ENCODE data around the gene AGAP1.

AGAP1 gene

GRCh38 chr2:235582081-235582686 lies 88.3 kb downstream of the AGAP1 start:
- Histone ChIP-seq H3K9ac (ENCODE audit: low read depth in 1 of 2, low read length in 2 of 2) (no peak overlapping the region), H3K9me3 (ENCODE audit: control insufficient read depth in 1 of 2, low read length in 2 of 2) (no peaks in the 10 kb centered on the region), H3K4me3 (ENCODE audit: low read depth in 1 of 2, low read length in 2 of 2) (no peak overlapping the region), H3K27me3 (ENCODE audit: control insufficient read depth in 1 of 2, insufficient read depth in 2 of 2, low read length in 2 of 2) (no peaks in the 10 kb centered on the region), H3K36me3 (ENCODE audit: control insufficient read depth in 1 of 2, insufficient read depth in 2 of 2, low read length in 2 of 2) (no peaks in the 10 kb centered on the region), H3K27ac (ENCODE audit: low read depth, low read length) (no peak overlapping the region), H3K4me1 (ENCODE audit: control insufficient read depth in 1 of 2, insufficient read depth in 2 of 2, low read length in 2 of 2) (peaks cover 3 to 24% of the 10 kb centered on the region in 2 donors)

GRCh38 chr2:235582729-235583128 lies 88.9 kb downstream of the AGAP1 start:
- no peak overlapping the region for H3K27ac ChIP-seq (ENCODE audit: low read depth, low read length)

GRCh38 chr2:235583144-235583543 lies 89.3 kb downstream of the AGAP1 start:
- no peaks in the 10 kb centered on the region for H3K9me3 ChIP-seq (ENCODE audit: control insufficient read depth in 1 of 2, low read length in 2 of 2)
- no peaks in the 10 kb centered on the region for H3K27me3 ChIP-seq (ENCODE audit: control insufficient read depth in 1 of 2, insufficient read depth in 2 of 2, low read length in 2 of 2)
- no peaks in the 10 kb centered on the region for H3K36me3 ChIP-seq (ENCODE audit: control insufficient read depth in 1 of 2, insufficient read depth in 2 of 2, low read length in 2 of 2)
- H3K4me3 ChIP-seq (ENCODE audit: low read depth in 1 of 2, low read length in 2 of 2): no peak overlapping the region
- peaks cover 3 to 24% of the 10 kb centered on the region in 2 donors for H3K4me1 ChIP-seq (ENCODE audit: control insufficient read depth in 1 of 2, insufficient read depth in 2 of 2, low read length in 2 of 2)
- H3K27ac ChIP-seq (ENCODE audit: low read depth, low read length): no peak overlapping the region
- H3K9ac ChIP-seq (ENCODE audit: low read depth in 1 of 2, low read length in 2 of 2): no peak overlapping the region

More at GRCh38 chr2:235582729-235583128, 88.9 kb downstream of the AGAP1 start:
- Histone ChIP-seq H3K4me3 (ENCODE audit: low read depth in 1 of 2, low read length in 2 of 2) (no peak overlapping the region), H3K36me3 (ENCODE audit: control insufficient read depth in 1 of 2, insufficient read depth in 2 of 2, low read length in 2 of 2) (no peaks in the 10 kb centered on the region), H3K9me3 (ENCODE audit: control insufficient read depth in 1 of 2, low read length in 2 of 2) (no peaks in the 10 kb centered on the region), H3K27me3 (ENCODE audit: control insufficient read depth in 1 of 2, insufficient read depth in 2 of 2, low read length in 2 of 2) (no peaks in the 10 kb centered on the region), H3K4me1 (ENCODE audit: control insufficient read depth in 1 of 2, insufficient read depth in 2 of 2, low read length in 2 of 2) (peaks cover 3 to 24% of the 10 kb centered on the region in 2 donors), H3K9ac (ENCODE audit: low read depth in 1 of 2, low read length in 2 of 2) (no peak overlapping the region)

- Histone ChIP-seq H3K4me1 (ENCODE audit: control insufficient read depth in 1 of 2, insufficient read depth in 2 of 2, low read length in 2 of 2) (peaks cover 3 to 24% of the 10 kb centered on the region in 2 donors), H3K9me3 (ENCODE audit: control insufficient read depth in 1 of 2, low read length in 2 of 2) (no peaks in the 10 kb centered on the region), H3K27ac (ENCODE audit: low read depth, low read length) (no peak overlapping the region), H3K9ac (ENCODE audit: low read depth in 1 of 2, low read length in 2 of 2) (no peak overlapping the region), H3K27me3 (ENCODE audit: control insufficient read depth in 1 of 2, insufficient read depth in 2 of 2, low read length in 2 of 2) (no peaks in the 10 kb centered on the region), H3K4me3 (ENCODE audit: low read depth in 1 of 2, low read length in 2 of 2) (no peak overlapping the region), H3K36me3 (ENCODE audit: control insufficient read depth in 1 of 2, insufficient read depth in 2 of 2, low read length in 2 of 2) (no peaks in the 10 kb centered on the region)
These were observed 90.2 kb downstream of the AGAP1 start for GRCh38 chr2:235583925-235584637.

GRCh38 chr2:235584638-235585007 lies 90.8 kb downstream of the AGAP1 start:
- Histone ChIP-seq H3K27ac (ENCODE audit: low read depth, low read length) (no peak overlapping the region), H3K4me1 (ENCODE audit: control insufficient read depth in 1 of 2, insufficient read depth in 2 of 2, low read length in 2 of 2) (peaks cover 3 to 24% of the 10 kb centered on the region in 2 donors), H3K9me3 (ENCODE audit: control insufficient read depth in 1 of 2, low read length in 2 of 2) (no peaks in the 10 kb centered on the region), H3K9ac (ENCODE audit: low read depth in 1 of 2, low read length in 2 of 2) (no peak overlapping the region), H3K36me3 (ENCODE audit: control insufficient read depth in 1 of 2, insufficient read depth in 2 of 2, low read length in 2 of 2) (no peaks in the 10 kb centered on the region), H3K4me3 (ENCODE audit: low read depth in 1 of 2, low read length in 2 of 2) (no peak overlapping the region), H3K27me3 (ENCODE audit: control insufficient read depth in 1 of 2, insufficient read depth in 2 of 2, low read length in 2 of 2) (no peaks in the 10 kb centered on the region)

- no peak overlapping the region for H3K9ac ChIP-seq (ENCODE audit: low read depth in 1 of 2, low read length in 2 of 2)
- H3K27ac ChIP-seq (ENCODE audit: low read depth, low read length): no peak overlapping the region
- H3K36me3 ChIP-seq (ENCODE audit: control insufficient read depth in 1 of 2, insufficient read depth in 2 of 2, low read length in 2 of 2): no peaks in the 10 kb centered on the region
- H3K27me3 ChIP-seq (ENCODE audit: control insufficient read depth in 1 of 2, insufficient read depth in 2 of 2, low read length in 2 of 2): no peaks in the 10 kb centered on the region
- H3K4me3 ChIP-seq (ENCODE audit: low read depth in 1 of 2, low read length in 2 of 2): no peak overlapping the region
- no peaks in the 10 kb centered on the region for H3K9me3 ChIP-seq (ENCODE audit: control insufficient read depth in 1 of 2, low read length in 2 of 2)
- H3K4me1 ChIP-seq (ENCODE audit: control insufficient read depth in 1 of 2, insufficient read depth in 2 of 2, low read length in 2 of 2): peaks cover 3 to 22% of the 10 kb centered on the region in 2 donors
These were observed 93.4 kb downstream of the AGAP1 start for GRCh38 chr2:235587202-235587601.

- H3K27ac ChIP-seq (ENCODE audit: low read depth, low read length): no peak overlapping the region
- no peak overlapping the region for H3K4me3 ChIP-seq (ENCODE audit: low read depth in 1 of 2, low read length in 2 of 2)
- no peaks in the 10 kb centered on the region for H3K9me3 ChIP-seq (ENCODE audit: control insufficient read depth in 1 of 2, low read length in 2 of 2)
- no peaks in the 10 kb centered on the region for H3K36me3 ChIP-seq (ENCODE audit: control insufficient read depth in 1 of 2, insufficient read depth in 2 of 2, low read length in 2 of 2)
- H3K4me1 ChIP-seq (ENCODE audit: control insufficient read depth in 1 of 2, insufficient read depth in 2 of 2, low read length in 2 of 2): peaks cover 3 to 11% of the 10 kb centered on the region in 2 donors
- H3K27me3 ChIP-seq (ENCODE audit: control insufficient read depth in 1 of 2, insufficient read depth in 2 of 2, low read length in 2 of 2): no peaks in the 10 kb centered on the region
- H3K9ac ChIP-seq (ENCODE audit: low read depth in 1 of 2, low read length in 2 of 2): no peak overlapping the region
These were observed 94.9 kb downstream of the AGAP1 start for GRCh38 chr2:235588750-235589149.

GRCh38 chr2:235591231-235591730 lies 97.4 kb downstream of the AGAP1 start:
- H3K27me3 ChIP-seq (ENCODE audit: control insufficient read depth in 1 of 2, insufficient read depth in 2 of 2, low read length in 2 of 2): no peaks in the 10 kb centered on the region
- H3K9me3 ChIP-seq (ENCODE audit: control insufficient read depth in 1 of 2, low read length in 2 of 2): no peaks in the 10 kb centered on the region
- no peak overlapping the region for H3K4me3 ChIP-seq (ENCODE audit: low read depth in 1 of 2, low read length in 2 of 2)
- no peaks in the 10 kb centered on the region for H3K36me3 ChIP-seq (ENCODE audit: control insufficient read depth in 1 of 2, insufficient read depth in 2 of 2, low read length in 2 of 2)
- H3K9ac ChIP-seq (ENCODE audit: low read depth in 1 of 2, low read length in 2 of 2): no peak overlapping the region
- no peak overlapping the region for H3K27ac ChIP-seq (ENCODE audit: low read depth, low read length)
- no peaks in the 10 kb centered on the region for H3K4me1 ChIP-seq (ENCODE audit: control insufficient read depth in 1 of 2, insufficient read depth in 2 of 2, low read length in 2 of 2)

GRCh38 chr2:235591921-235592320 lies 98.1 kb downstream of the AGAP1 start:
- no peaks in the 10 kb centered on the region for H3K27me3 ChIP-seq (ENCODE audit: control insufficient read depth in 1 of 2, insufficient read depth in 2 of 2, low read length in 2 of 2)
- no peak overlapping the region for H3K27ac ChIP-seq (ENCODE audit: low read depth, low read length)
- H3K9me3 ChIP-seq (ENCODE audit: control insufficient read depth in 1 of 2, low read length in 2 of 2): no peaks in the 10 kb centered on the region
- H3K9ac ChIP-seq (ENCODE audit: low read depth in 1 of 2, low read length in 2 of 2): no peak overlapping the region
- no peaks in the 10 kb centered on the region for H3K4me1 ChIP-seq (ENCODE audit: control insufficient read depth in 1 of 2, insufficient read depth in 2 of 2, low read length in 2 of 2)
- no peaks in the 10 kb centered on the region for H3K36me3 ChIP-seq (ENCODE audit: control insufficient read depth in 1 of 2, insufficient read depth in 2 of 2, low read length in 2 of 2)
- no peak overlapping the region for H3K4me3 ChIP-seq (ENCODE audit: low read depth in 1 of 2, low read length in 2 of 2)

GRCh38 chr2:235592430-235592829 lies 98.6 kb downstream of the AGAP1 start:
- Histone ChIP-seq H3K4me1 (ENCODE audit: control insufficient read depth in 1 of 2, insufficient read depth in 2 of 2, low read length in 2 of 2) (no peaks in the 10 kb centered on the region), H3K9ac (ENCODE audit: low read depth in 1 of 2, low read length in 2 of 2) (no peak overlapping the region), H3K27me3 (ENCODE audit: control insufficient read depth in 1 of 2, insufficient read depth in 2 of 2, low read length in 2 of 2) (no peaks in the 10 kb centered on the region), H3K9me3 (ENCODE audit: control insufficient read depth in 1 of 2, low read length in 2 of 2) (no peaks in the 10 kb centered on the region), H3K4me3 (ENCODE audit: low read depth in 1 of 2, low read length in 2 of 2) (no peak overlapping the region), H3K27ac (ENCODE audit: low read depth, low read length) (no peak overlapping the region), H3K36me3 (ENCODE audit: control insufficient read depth in 1 of 2, insufficient read depth in 2 of 2, low read length in 2 of 2) (no peaks in the 10 kb centered on the region)

Measured in duodenal mucosa (tissue), 2 donors.